HepG2 (cell line): ENCODE measurements around the gene CCDC93. TPM values are rescaled to one million over a fixed set of nuclear protein-coding genes. Genes with fewer than 3 reads are reported as not detected.
"Not testable (repeated sequence)": the region's sequence is repeated elsewhere in the genome, so short reads cannot be mapped to it uniquely, and the experiment has no call there.

Source experiments
- ATAC-seq: fragments of 200-7000 bp; cut with Tn5 transposase; 3 replicates; pipeline ENCODE4 v1.9.1; 2020; ENCODE audit warnings: mild to moderate bottlenecking, moderate library complexity
- BruUV-seq: library from RNA; stranded (reverse); fragments of 400-500 nt; replicated peaks from 2 replicates; lab custom pipeline; 2021; lab: Mats Ljungman, UMichigan
- CTCF ChIA-PET: fragments of 300-600 bp; formaldehyde crosslinking; extraction: SDS; loops from one replicate; lab custom pipeline; 2021; ENCODE audit warnings: low total read pairs, inconsistent platforms, low intra/inter-chr PET ratio; lab: Yijun Ruan, JAX
- POLR2A ChIA-PET: fragments of 350-600 bp; sonication (Branson Sonifier 250); formaldehyde crosslinking; loops from one replicate; lab custom pipeline; 2020; ENCODE audit warnings: antibody characterized with exemption, inconsistent platforms; lab: Yijun Ruan, JAX
- DNase-seq: peaks from one replicate; pipeline ENCODE4 v3.0.0-alpha.2; 2015; ENCODE audit warnings: low spot score
- FAIRE-seq: peaks from 3 replicates; lab custom pipeline; 2011; peaks lifted over from hg19 to GRCh38; lab: Jason Lieb, UNC
- H2AFZ ChIP-seq: one replicate; pipeline ENCODE4 v1.6.1; 2011; ENCODE audit warnings: low read length, inconsistent platforms
- H3K27ac ChIP-seq: fragments of 300-600 bp; 3 replicates; pipeline ENCODE4 v1.8.0; 2011; ENCODE audit warnings: mixed run types, mild to moderate bottlenecking, mixed read lengths, low read length, inconsistent platforms; ENCODE audit not compliant: insufficient read depth; ENCODE audit errors: extremely low read length
- H3K27me3 ChIP-seq, 2 experiments: fragments of 200-600 bp in 1 of 2; 2 replicates in 1 of 2; 3 replicates in 1 of 2; pipeline versions ENCODE4 v1.6.0 to v1.8.0; 2011; ENCODE audit warnings: low read length in 2 of 2, mild to moderate bottlenecking in 2 of 2, moderate library complexity in 2 of 2, inconsistent platforms in 1 of 2; ENCODE audit not compliant: insufficient read depth in 2 of 2, control insufficient read depth in 1 of 2
- H3K36me3 ChIP-seq, 2 experiments: fragments of 200-600 bp in 1 of 2; replicated peaks in 1 of 2; 2 replicates in 1 of 2; 3 replicates in 1 of 2; pipeline versions ENCODE4 v1.5.1 to v1.8.0; 2011; ENCODE audit warnings: low read length in 2 of 2, inconsistent platforms in 1 of 2; ENCODE audit not compliant: insufficient read depth in 2 of 2, control insufficient read depth in 1 of 2
- H3K4me1 ChIP-seq: 2 replicates; pipeline ENCODE4 v1.5.1; 2012; ENCODE audit warnings: low read length, inconsistent platforms; ENCODE audit not compliant: insufficient read depth
- H3K4me2 ChIP-seq: 2 replicates; pipeline ENCODE4 v1.6.0; 2011; ENCODE audit warnings: low read depth, low read length, inconsistent platforms
- H3K4me3 ChIP-seq, 3 experiments: fragments of 200-600 bp in 1 of 3; sonication (generic), shearing (Covaris generic) in 1 of 3; replicated peaks in 1 of 3; 2 replicates each; pipeline ENCODE4 v1.5.1; 2011 to 2016; ENCODE audit warnings: low read length in 3 of 3, inconsistent platforms in 2 of 3, low read depth in 2 of 3, mild to moderate bottlenecking in 2 of 3, control low read depth in 1 of 3, mixed read lengths in 1 of 3; ENCODE audit not compliant: insufficient read depth in 1 of 3
- H3K79me2 ChIP-seq: one replicate; pipeline ENCODE4 v1.6.1; 2011; ENCODE audit warnings: low read length, inconsistent platforms; ENCODE audit not compliant: insufficient read depth
- H3K9ac ChIP-seq: 2 replicates; pipeline ENCODE4 v1.6.0; 2011; ENCODE audit warnings: mild to moderate bottlenecking, low read depth, low read length, inconsistent platforms; ENCODE audit not compliant: insufficient read depth
- H3K9me3 ChIP-seq: 2 replicates; pipeline ENCODE4 v1.5.1; 2012; ENCODE audit warnings: mild to moderate bottlenecking, low read length
- H4K20me1 ChIP-seq: 2 replicates; pipeline ENCODE4 v1.6.0; 2011; ENCODE audit warnings: inconsistent platforms, mild to moderate bottlenecking, low read length, moderate library complexity; ENCODE audit not compliant: insufficient read depth
- NFYB ChIP-seq: sonication (generic); formaldehyde crosslinking; IDR thresholded peaks from 2 replicates; pipeline ENCODE4 v1.4.0; 2020; ENCODE audit warnings: missing genetic modification reagents
- SP1 ChIP-seq, 2 experiments: fragments of 450-650 bp in 1 of 2; sonication (generic) in 1 of 2; formaldehyde crosslinking in 1 of 2; IDR thresholded peaks; 2 replicates each; pipeline versions ENCODE4 v1.4.0 to v1.6.1; 2016 to 2020; ENCODE audit warnings: missing genetic modification reagents in 1 of 2
- STAT5B ChIP-seq: sonication (generic); formaldehyde crosslinking; IDR thresholded peaks from 2 replicates; pipeline ENCODE4 v1.4.0; 2020; ENCODE audit warnings: missing genetic modification reagents
- TBX3 ChIP-seq: fragments of 450-650 bp; IDR thresholded peaks from 2 replicates; pipeline ENCODE4 v1.6.1; 2017; ENCODE audit warnings: antibody characterized with exemption, mild to moderate bottlenecking, inconsistent platforms, borderline replicate concordance
- TRAFD1 ChIP-seq: sonication (generic); formaldehyde crosslinking; IDR thresholded peaks from 2 replicates; pipeline ENCODE4 v1.5.1; 2020; ENCODE audit warnings: missing genetic modification reagents, mild to moderate bottlenecking, borderline replicate concordance
- TRIM24 ChIP-seq: sonication (generic); formaldehyde crosslinking; IDR thresholded peaks from 2 replicates; pipeline ENCODE4 v1.8.0; 2022; ENCODE audit warnings: mild to moderate bottlenecking, missing genetic modification reagents
- ZBTB33 ChIP-seq: sonication (generic); formaldehyde crosslinking; IDR thresholded peaks from 2 replicates; pipeline ENCODE4 v1.4.0; 2020; ENCODE audit warnings: missing genetic modification reagents
- ZNF607 ChIP-seq: sonication (generic); formaldehyde crosslinking; IDR thresholded peaks from 2 replicates; pipeline ENCODE4 v1.5.1; 2020; ENCODE audit warnings: missing genetic modification reagents, mild to moderate bottlenecking, borderline replicate concordance
- WGBS: methylation state at CpG from one replicate; pipeline ENCODE4 v1.1.6; 2017; ENCODE audit warnings: low lambda C conversion rate; 5-methylcytosine and 5-hydroxymethylcytosine counted together
- in situ Hi-C: cut with HindIII; loops from 2 replicates; pipeline ENCODE4 v1.10.0; 2017; ENCODE audit warnings: low pct_unique_long_range_greater_than_20kb; ENCODE audit not compliant: extremely low pct_ligation_motif_present
- intact Hi-C: fragments of 100-400 bp; cut with micrococcal nuclease; formaldehyde crosslinking; loops from one replicate; pipeline ENCODE4 v1.10.0; 2022; ENCODE audit not compliant: unreplicated experiment
- polyA plus RNA-seq, 8 experiments: library from polyadenylated mRNA; depleted of rRNA in 3 of 8; stranded (reverse) in 7 of 8; unstranded in 1 of 8; fragments of >200 nt; fragmentation: Illumina TruSeq in 4 of 8; extraction: Trizol in 4 of 8; gene quantifications; 2 replicates each; pipeline versions ENCODE4 v1.2.1 to v1.2.3, GENCODE V29; 2011 to 2016; ENCODE audit warnings: low read depth in 4 of 8, missing spikeins in 1 of 8, mixed read lengths in 1 of 8; ENCODE audit not compliant: insufficient read depth in 1 of 8
- total RNA-seq, 5 experiments: library from RNA; depleted of rRNA; stranded (reverse); fragments of >200 nt; fragmentation: Illumina TruSeq; extraction: Trizol; gene quantifications; 2 replicates each; pipeline ENCODE4 v1.2.3, GENCODE V29; 2016; ENCODE audit warnings: low read depth in 1 of 5
- TF ChIP-seq, protein P1 (sequence below): sonication (generic); formaldehyde crosslinking; IDR thresholded peaks from 2 replicates; pipeline ENCODE4 v1.4.0; 2020; ENCODE audit warnings: missing genetic modification reagents, borderline replicate concordance
- TF ChIP-seq, protein P2 (sequence below): sonication (generic); formaldehyde crosslinking; IDR thresholded peaks from 2 replicates; pipeline ENCODE4 v1.8.0; 2022; ENCODE audit warnings: mild to moderate bottlenecking, missing genetic modification reagents, borderline replicate concordance

CCDC93 gene
- total and polyA plus RNA-seq, 2 of the 13 experiments (the other 11 are each of a cell fraction or from before 2014, with no cell fraction given): 37.2 to 53.2 TPM

DNA sequence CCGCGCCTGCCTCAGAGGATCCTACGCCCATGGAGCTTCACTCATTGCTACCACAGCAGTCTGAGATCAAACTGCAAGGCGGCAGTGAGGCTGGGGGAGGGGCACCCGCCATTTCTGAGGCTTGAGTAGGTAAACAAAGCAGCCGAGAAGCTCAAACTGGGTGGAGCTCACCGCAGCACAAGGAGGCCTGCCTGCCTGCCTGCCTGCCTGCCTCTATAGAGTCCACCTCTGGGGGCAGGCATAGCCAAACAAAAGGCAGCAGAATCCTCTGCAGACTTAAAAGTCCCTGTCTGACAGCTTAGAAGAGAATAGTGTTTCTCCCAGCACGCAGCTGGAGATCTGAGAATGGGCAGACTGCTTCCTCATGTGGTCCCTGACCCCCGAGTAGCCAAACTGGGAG, 90.4 kb downstream of the CCDC93 start:
- H4K20me1 ChIP-seq, H3K79me2 ChIP-seq, intact Hi-C loops, H3K27me3 ChIP-seq, H3K9me3 ChIP-seq, H3K9ac ChIP-seq, FAIRE-seq, H2AFZ ChIP-seq, H3K27ac ChIP-seq, H3K4me1 ChIP-seq, in situ Hi-C loops, H3K4me3 ChIP-seq, BruUV-seq, CTCF ChIA-PET, DNase-seq, H3K4me2 ChIP-seq: not testable (repeated sequence)
- ATAC-seq: peak; percentile 79
- 79% methylated on average over 9 of the region's 9 CpGs for WGBS
- peaks cover 21 to 46% of the 10 kb centered on the region in 2 experiments for H3K36me3 ChIP-seq
- TF ChIP-seq, protein P1, sequence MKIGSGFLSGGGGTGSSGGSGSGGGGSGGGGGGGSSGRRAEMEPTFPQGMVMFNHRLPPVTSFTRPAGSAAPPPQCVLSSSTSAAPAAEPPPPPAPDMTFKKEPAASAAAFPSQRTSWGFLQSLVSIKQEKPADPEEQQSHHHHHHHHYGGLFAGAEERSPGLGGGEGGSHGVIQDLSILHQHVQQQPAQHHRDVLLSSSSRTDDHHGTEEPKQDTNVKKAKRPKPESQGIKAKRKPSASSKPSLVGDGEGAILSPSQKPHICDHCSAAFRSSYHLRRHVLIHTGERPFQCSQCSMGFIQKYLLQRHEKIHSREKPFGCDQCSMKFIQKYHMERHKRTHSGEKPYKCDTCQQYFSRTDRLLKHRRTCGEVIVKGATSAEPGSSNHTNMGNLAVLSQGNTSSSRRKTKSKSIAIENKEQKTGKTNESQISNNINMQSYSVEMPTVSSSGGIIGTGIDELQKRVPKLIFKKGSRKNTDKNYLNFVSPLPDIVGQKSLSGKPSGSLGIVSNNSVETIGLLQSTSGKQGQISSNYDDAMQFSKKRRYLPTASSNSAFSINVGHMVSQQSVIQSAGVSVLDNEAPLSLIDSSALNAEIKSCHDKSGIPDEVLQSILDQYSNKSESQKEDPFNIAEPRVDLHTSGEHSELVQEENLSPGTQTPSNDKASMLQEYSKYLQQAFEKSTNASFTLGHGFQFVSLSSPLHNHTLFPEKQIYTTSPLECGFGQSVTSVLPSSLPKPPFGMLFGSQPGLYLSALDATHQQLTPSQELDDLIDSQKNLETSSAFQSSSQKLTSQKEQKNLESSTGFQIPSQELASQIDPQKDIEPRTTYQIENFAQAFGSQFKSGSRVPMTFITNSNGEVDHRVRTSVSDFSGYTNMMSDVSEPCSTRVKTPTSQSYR: peak; percentile 36; the same call in 1 of the 2 replicates
- peak; percentile 75; the same call in 1 of the 2 replicates for TF ChIP-seq ZBTB33
- POLR2A ChIA-PET: interaction anchor here (1.0 kb wide), 1 partner anchor 11 kb away, joined by 3 read pairs; no protein-coding TSS in a partner anchor

DNA sequence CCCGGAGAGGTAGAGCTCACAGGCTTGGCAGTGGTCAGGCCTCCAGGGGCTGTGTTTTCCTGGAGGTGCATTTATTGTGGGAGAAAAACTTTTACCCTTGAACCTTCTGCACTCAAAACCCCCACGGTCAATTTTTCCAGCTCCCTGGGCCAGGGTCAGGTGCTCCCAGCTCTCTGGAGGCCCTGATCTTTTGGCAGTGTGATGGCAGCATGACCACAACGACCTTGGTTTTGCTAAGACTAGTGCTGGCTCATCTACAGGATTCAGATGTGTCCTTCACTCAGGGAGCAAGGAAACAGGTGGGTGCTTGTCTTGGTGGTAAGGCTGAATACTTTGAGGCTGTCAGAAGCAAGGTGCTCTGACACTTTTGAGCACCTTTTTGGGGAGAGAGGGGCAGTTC, 92.3 kb downstream of the CCDC93 start:
- FAIRE-seq (no peak), DNase-seq (no peak), ATAC-seq (no peak)
- TF ChIP-seq TBX3 (no peak), TRIM24 (no peak), STAT5B (CRISPR knock-in tag) (no peak), TRAFD1 (CRISPR knock-in tag) (no peak), NFYB (no peak), SP1 (IDR thresholded peaks at IDR 0.05) (no peak), SP1 (CRISPR knock-in tag; IDR thresholded peaks at IDR 0.05) (no peak), ZNF607 (CRISPR knock-in tag) (no peak)
- TF ChIP-seq, protein P2, sequence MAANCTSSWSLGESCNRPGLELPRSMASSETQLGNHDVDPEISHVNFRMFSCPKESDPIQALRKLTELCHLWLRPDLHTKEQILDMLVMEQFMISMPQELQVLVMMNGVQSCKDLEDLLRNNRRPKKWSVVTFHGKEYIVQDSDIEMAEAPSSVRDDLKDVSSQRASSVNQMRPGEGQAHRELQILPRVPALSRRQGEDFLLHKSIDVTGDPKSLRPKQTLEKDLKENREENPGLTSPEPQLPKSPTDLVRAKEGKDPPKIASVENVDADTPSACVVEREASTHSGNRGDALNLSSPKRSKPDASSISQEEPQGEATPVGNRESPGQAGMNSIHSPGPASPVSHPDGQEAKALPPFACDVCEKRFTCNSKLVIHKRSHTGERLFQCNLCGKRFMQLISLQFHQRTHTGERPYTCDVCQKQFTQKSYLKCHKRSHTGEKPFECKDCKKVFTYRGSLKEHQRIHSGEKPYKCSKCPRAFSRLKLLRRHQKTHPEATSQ (CRISPR knock-in tag): no peak
- Histone ChIP-seq H3K4me2 (no peak overlapping the region), H3K27me3 (no peaks in the 10 kb centered on the region), H3K4me1 (peaks cover 22% of the 10 kb centered on the region), H3K79me2 (no peaks in the 10 kb centered on the region), H3K27ac (no peak overlapping the region), H3K9me3 (no peaks in the 10 kb centered on the region), H2AFZ (no peak overlapping the region), H3K4me3 (no peak overlapping the region), H4K20me1 (no peaks in the 10 kb centered on the region), H3K9ac (no peak overlapping the region), H3K36me3 (peaks cover 23 to 63% of the 10 kb centered on the region in 2 experiments)
- in situ Hi-C loops: no loop called here
- ChIA-PET POLR2A (no interaction called here), CTCF (no interaction called here)
- BruUV-seq: no TSS peak
- intact Hi-C loops: no loop called here
- WGBS: 88% methylated on average over 3 of the region's 3 CpGs
